ENCODE measurements around the gene SNX17.

Gene SNX17

GRCh38 chr2:27369471-27370025, 868 bp upstream of the SNX17 start:
- no peak for FAIRE-seq

GRCh38 chr2:27370816-27371620, 602 bp downstream of the SNX17 start:
- FAIRE-seq, result no peak

- no peak for FAIRE-seq
Observed at GRCh38 chr2:27372937-27373336, 2.5 kb downstream of the SNX17 start.

- no peak for FAIRE-seq
Observed at GRCh38 chr2:27373567-27373966, 3.2 kb downstream of the SNX17 start.

- no peak for FAIRE-seq
Observed at GRCh38 chr2:27375513-27376099, 5.2 kb downstream of the SNX17 start.

GRCh38 chr2:27376151-27376865, 5.9 kb downstream of the SNX17 start:
- FAIRE-seq, result no peak

- FAIRE-seq, result no peak
Observed at GRCh38 chr2:27376866-27377617, 6.6 kb downstream of the SNX17 start.

GRCh38 chr2:27377618-27378095, 7.2 kb downstream of the SNX17 start:
- FAIRE-seq, result no peak

GRCh38 chr2:27378096-27378808, 7.8 kb downstream of the SNX17 start:
- FAIRE-seq, result no peak

GRCh38 chr2:27378809-27379290, 8.4 kb downstream of the SNX17 start:
- FAIRE-seq, result no peak

GRCh38 chr2:27379383-27379835, 9.0 kb downstream of the SNX17 start:
- FAIRE-seq, result no peak

GRCh38 chr2:27379836-27380625, 9.6 kb downstream of the SNX17 start:
- no peak for FAIRE-seq

GRCh38 chr2:27380626-27381545, 10.5 kb downstream of the SNX17 start, which contains the start of gene ZNF513:
ZNF513 (minus strand) TSS chr2:27380734; CDS start chr2:27380526, 208 bp downstream.
- no peak for FAIRE-seq

- no peak for FAIRE-seq
Observed at GRCh38 chr2:27381577-27382181, 11.3 kb downstream of the SNX17 start.

- FAIRE-seq, result no peak
Observed at GRCh38 chr2:27390822-27391679, 20.6 kb downstream of the SNX17 start.

GRCh38 chr2:27393225-27393624, 22.8 kb downstream of the SNX17 start:
- no peak for FAIRE-seq

GRCh38 chr2:27398962-27399361, 28.5 kb downstream of the SNX17 start:
- FAIRE-seq, result no peak
